Calu3 (cell line): ENCODE data around the gene NUP188. TPM values are rescaled to one million over a fixed set of nuclear protein-coding genes. Genes with fewer than 3 reads are reported as not detected.
"Not testable (repeated sequence)": the region's sequence is repeated elsewhere in the genome, so short reads cannot be mapped to it uniquely, and the experiment has no call there.

ENCODE experiments used
- BruUV-seq: library from RNA; stranded (reverse); fragments of 400-500 nt; replicated peaks from 2 replicates; lab custom pipeline; 2021; lab: Mats Ljungman, UMichigan
- CTCF ChIA-PET: fragments of 300-600 bp; sonication (Branson Sonifier 250); formaldehyde crosslinking; loops from one replicate; lab custom pipeline; 2022; ENCODE audit warnings: antibody characterized with exemption; lab: Charles Lee
- DNase-seq: peaks from one replicate; pipeline ENCODE4 v3.0.0; 2022
- H3K27ac Mint-ChIP-seq: one replicate; pipeline ENCODE4 v1.8.0; 2022; ENCODE audit warnings: mixed read lengths; ENCODE audit not compliant: unreplicated experiment
- H3K27me3 Mint-ChIP-seq: one replicate; pipeline ENCODE4 v1.8.0; 2022; ENCODE audit warnings: mixed read lengths; ENCODE audit not compliant: unreplicated experiment
- H3K36me3 Mint-ChIP-seq: one replicate; pipeline ENCODE4 v1.8.0; 2022; ENCODE audit warnings: mild to moderate bottlenecking, moderate library complexity, mixed read lengths; ENCODE audit not compliant: insufficient read depth, unreplicated experiment
- H3K4me1 Mint-ChIP-seq: one replicate; pipeline ENCODE4 v1.8.0; 2022; ENCODE audit warnings: mild to moderate bottlenecking, low read depth, mixed read lengths; ENCODE audit not compliant: unreplicated experiment
- H3K4me3 Mint-ChIP-seq: one replicate; pipeline ENCODE4 v1.8.0; 2022; ENCODE audit warnings: mild to moderate bottlenecking, low read depth, moderate library complexity, mixed read lengths; ENCODE audit not compliant: unreplicated experiment
- H3K9me3 Mint-ChIP-seq: one replicate; pipeline ENCODE4 v1.8.0; 2022; ENCODE audit warnings: low read depth, mixed read lengths; ENCODE audit not compliant: unreplicated experiment
- intact Hi-C: fragments of 100-400 bp; cut with micrococcal nuclease; formaldehyde crosslinking; loops from one replicate; pipeline ENCODE4 v1.10.0; 2022; ENCODE audit not compliant: unreplicated experiment
- total RNA-seq: library from RNA; stranded (reverse); gene quantifications from 2 replicates; pipeline ENCODE4 v1.2.3, GENCODE V29; 2022
- TF ChIP-seq, protein P1 (sequence below): fragments of 200-600 bp; IDR thresholded peaks from one replicate; pipeline ENCODE4 v1.8.0; 2022; ENCODE audit warnings: antibody characterized with exemption; ENCODE audit not compliant: unreplicated experiment

The NUP188 gene
- total RNA-seq, 1 experiment from 2014 or later: 34.3 TPM

DNA sequence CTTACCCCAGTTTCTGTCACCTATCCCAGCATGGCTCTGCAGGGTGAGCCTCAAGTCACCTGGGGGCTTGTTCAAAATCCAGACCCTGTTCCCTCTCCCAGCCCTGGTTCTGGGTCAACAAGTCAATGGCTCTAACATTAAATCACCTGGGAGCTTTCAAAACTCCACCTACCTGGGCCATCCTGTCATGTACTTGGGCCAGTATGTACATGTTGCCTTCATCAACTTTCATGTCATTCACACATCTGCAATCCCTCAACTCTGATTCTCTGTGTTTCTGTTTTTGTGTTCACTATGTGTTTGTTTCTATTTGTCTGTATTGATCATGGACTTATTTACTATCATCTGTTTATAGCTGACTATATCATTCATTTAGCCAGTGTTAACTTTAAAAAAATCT is 82.7 kb downstream of the NUP188 start:
- no TSS peak for BruUV-seq
- CTCF ChIA-PET: no interaction called here
- Mint-ChIP-seq H3K36me3 (peaks cover 10% of the 10 kb centered on the region), H3K9me3 (no peaks in the 10 kb centered on the region), H3K4me3 (no peak overlapping the region), H3K27me3 (no peaks in the 10 kb centered on the region), H3K27ac (no peak overlapping the region), H3K4me1 (no peaks in the 10 kb centered on the region)
- TF ChIP-seq, protein P1, sequence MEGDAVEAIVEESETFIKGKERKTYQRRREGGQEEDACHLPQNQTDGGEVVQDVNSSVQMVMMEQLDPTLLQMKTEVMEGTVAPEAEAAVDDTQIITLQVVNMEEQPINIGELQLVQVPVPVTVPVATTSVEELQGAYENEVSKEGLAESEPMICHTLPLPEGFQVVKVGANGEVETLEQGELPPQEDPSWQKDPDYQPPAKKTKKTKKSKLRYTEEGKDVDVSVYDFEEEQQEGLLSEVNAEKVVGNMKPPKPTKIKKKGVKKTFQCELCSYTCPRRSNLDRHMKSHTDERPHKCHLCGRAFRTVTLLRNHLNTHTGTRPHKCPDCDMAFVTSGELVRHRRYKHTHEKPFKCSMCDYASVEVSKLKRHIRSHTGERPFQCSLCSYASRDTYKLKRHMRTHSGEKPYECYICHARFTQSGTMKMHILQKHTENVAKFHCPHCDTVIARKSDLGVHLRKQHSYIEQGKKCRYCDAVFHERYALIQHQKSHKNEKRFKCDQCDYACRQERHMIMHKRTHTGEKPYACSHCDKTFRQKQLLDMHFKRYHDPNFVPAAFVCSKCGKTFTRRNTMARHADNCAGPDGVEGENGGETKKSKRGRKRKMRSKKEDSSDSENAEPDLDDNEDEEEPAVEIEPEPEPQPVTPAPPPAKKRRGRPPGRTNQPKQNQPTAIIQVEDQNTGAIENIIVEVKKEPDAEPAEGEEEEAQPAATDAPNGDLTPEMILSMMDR: no peak
- DNase-seq: no peak
- intact Hi-C loops: no loop called here

DNA sequence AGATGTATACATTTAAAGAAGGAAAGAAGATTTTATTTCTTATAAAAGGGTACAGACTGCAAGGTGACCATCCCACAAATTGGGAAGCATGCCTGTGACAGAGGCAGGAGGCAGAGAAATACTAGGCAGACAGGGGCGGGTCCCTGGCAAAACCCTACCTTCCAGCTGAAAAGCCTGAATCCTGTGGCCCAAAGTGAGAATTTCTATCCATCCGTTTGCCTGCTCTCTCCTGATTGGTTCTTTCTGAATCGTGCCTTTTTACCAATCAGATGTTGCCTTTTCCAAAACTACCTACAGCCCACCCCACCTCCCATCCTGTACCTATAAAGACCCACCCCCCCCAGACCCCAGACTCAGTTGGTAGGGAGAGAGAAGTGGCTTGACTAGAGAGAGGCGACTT is 84.0 kb downstream of the NUP188 start:
- H3K9me3 Mint-ChIP-seq: no peaks in the 10 kb centered on the region
- no peak for DNase-seq
- no peaks in the 10 kb centered on the region for H3K27me3 Mint-ChIP-seq
- no peak overlapping the region for H3K4me3 Mint-ChIP-seq
- intact Hi-C loops: no loop called here
- CTCF ChIA-PET: interaction anchor here (1.0 kb wide), 1 partner anchor 49 kb away, joined by 3 read pairs; no protein-coding TSS in a partner anchor
- H3K4me1 Mint-ChIP-seq: no peaks in the 10 kb centered on the region
- H3K36me3 Mint-ChIP-seq: peaks cover 18% of the 10 kb centered on the region
- no TSS peak for BruUV-seq
- TF ChIP-seq, protein P1: no peak
- no peak overlapping the region for H3K27ac Mint-ChIP-seq

DNA sequence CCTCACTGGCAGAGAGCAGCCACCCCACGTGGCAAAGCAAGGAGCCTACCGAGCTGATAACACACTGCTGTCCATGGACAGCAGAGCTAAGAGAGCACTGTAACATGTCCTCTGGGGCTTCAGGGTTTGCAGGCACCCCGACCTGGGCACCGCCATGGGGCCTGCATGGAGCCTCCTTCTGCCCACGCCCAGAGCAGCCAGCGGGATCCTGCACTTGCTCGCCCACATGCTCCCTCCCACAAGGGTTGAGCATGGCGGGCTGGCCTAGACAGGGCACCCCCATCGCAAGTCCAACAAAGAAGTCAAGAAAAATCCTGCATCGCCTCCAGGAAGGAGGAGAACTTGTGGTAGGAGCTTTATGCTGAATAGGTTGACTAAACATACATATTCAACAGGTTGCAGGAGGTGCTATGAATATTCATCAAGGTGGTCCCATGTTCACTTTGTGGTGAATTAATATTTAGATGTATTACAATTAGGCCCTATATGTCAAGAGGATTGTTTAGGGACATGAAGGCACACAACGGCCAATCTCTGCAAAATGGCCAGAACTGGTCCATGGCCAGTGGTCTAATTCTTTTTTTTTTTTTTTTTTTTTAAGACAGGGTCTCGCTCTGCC is 85.2 kb downstream of the NUP188 start:
- TF ChIP-seq, protein P1: no peak
- intact Hi-C loops: no loop called here
- H3K9me3 Mint-ChIP-seq: no peaks in the 10 kb centered on the region
- H3K4me1 Mint-ChIP-seq: peaks cover 10% of the 10 kb centered on the region
- H3K27ac Mint-ChIP-seq: no peak overlapping the region
- BruUV-seq: no TSS peak
- no peaks in the 10 kb centered on the region for H3K27me3 Mint-ChIP-seq
- DNase-seq: no peak
- H3K36me3 Mint-ChIP-seq: peaks cover 16% of the 10 kb centered on the region
- no peak overlapping the region for H3K4me3 Mint-ChIP-seq
- CTCF ChIA-PET: no interaction called here

DNA sequence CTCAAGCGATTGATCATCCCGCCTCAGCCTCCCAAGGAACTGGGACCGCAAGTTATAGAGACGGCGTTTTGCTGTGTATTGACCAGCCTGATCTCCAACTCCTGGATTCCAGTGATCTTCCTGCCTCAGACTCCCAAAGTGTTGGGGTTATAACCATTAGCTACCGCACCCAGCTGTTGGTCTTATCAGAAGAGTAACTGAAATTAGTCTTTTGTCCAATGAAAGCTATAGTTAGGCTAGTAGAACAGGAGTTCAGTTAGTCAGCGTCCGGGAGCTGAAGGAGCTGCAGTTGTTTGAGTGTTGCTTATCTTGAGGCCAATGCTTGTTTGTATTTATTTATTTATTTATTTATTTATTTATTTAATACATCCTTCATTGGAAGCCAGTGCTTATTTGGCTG is 85.7 kb downstream of the NUP188 start:
- Mint-ChIP-seq H3K27ac (no peak overlapping the region), H3K9me3 (no peaks in the 10 kb centered on the region), H3K4me3 (no peak overlapping the region), H3K4me1 (peaks cover 15% of the 10 kb centered on the region), H3K36me3 (peaks cover 16% of the 10 kb centered on the region), H3K27me3 (no peaks in the 10 kb centered on the region)
- intact Hi-C loops: no loop called here
- TF ChIP-seq, protein P1: no peak
- BruUV-seq: no TSS peak
- CTCF ChIA-PET: no interaction called here
- DNase-seq: no peak

DNA sequence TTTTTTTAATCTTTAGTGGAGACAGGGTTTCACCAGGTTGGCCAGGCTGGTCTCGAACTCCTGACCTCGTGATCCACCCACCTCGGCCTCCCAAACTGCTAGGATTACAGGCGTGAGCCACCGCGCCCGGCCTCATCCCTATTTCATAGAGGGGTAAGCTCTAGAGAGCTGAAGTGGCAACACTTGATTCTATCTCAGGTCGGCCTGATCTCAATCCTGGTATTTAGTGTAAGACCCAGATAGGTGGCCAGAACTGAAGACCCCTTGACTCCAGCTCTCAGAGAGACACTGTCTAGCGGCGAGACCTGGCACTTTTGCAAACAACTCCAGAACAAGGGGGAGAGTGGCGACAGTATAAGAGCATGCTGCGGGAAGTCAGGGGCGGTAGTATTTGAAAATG is 88.3 kb downstream of the NUP188 start:
- H3K27ac Mint-ChIP-seq: peak overlapping the region; percentile 91
- H3K36me3 Mint-ChIP-seq: peaks cover 16% of the 10 kb centered on the region
- H3K4me3 Mint-ChIP-seq: peak overlapping the region; percentile 92
- H3K27me3 Mint-ChIP-seq, BruUV-seq, H3K9me3 Mint-ChIP-seq, intact Hi-C loops, DNase-seq: not testable (repeated sequence)
- CTCF ChIA-PET: interaction anchor here (0.6 to 1.0 kb wide), 4 partner anchors 8 to 625 kb away, joined by 3 to 9 read pairs (median 4); partner anchors contain the start of gene SH3GLB2
- peaks cover 15% of the 10 kb centered on the region for H3K4me1 Mint-ChIP-seq
